ENCODE results near the gene KREMEN1.
"Not testable (repeated sequence)": the region's sequence is repeated elsewhere in the genome, so short reads cannot be mapped to it uniquely, and the experiment has no call there.

KREMEN1 gene

GRCh38 chr22:29032014-29032475 lies 40.8 kb upstream of the KREMEN1 start:
- WGBS, 2 experiments = 86% methylated on average over 8 of the region's 8 CpGs
- no peaks in the 10 kb centered on the region for H3K36me3 ChIP-seq (ENCODE audit: control insufficient read depth, insufficient read depth, low read length)
- H3K4me3 ChIP-seq (ENCODE audit: insufficient read depth, low read depth, low read length) = no peak overlapping the region
- H3K27ac ChIP-seq (ENCODE audit: insufficient read depth, low read depth, low read length, poor library complexity, severe bottlenecking) = peak overlapping the region; percentile 87
- H3K4me1 ChIP-seq (ENCODE audit: control insufficient read depth, insufficient read depth, low read length) = peaks cover 41% of the 10 kb centered on the region
- no peaks in the 10 kb centered on the region for H3K9me3 ChIP-seq (ENCODE audit: control insufficient read depth, low read length)
- H3K27me3 ChIP-seq (ENCODE audit: control insufficient read depth, insufficient read depth, low read length, poor library complexity, severe bottlenecking) = no peaks in the 10 kb centered on the region

GRCh38 chr22:29032584-29032983 lies 40.3 kb upstream of the KREMEN1 start:
- WGBS, 2 experiments = 92 to 94% methylated on average over 2 of the region's 2 CpGs

GRCh38 chr22:29037340-29037932 lies 35.4 kb upstream of the KREMEN1 start:
- peaks cover 9% of the 10 kb centered on the region for H3K4me1 ChIP-seq (ENCODE audit: control insufficient read depth, insufficient read depth, low read length)
- H3K36me3 ChIP-seq (ENCODE audit: control insufficient read depth, insufficient read depth, low read length) = no peaks in the 10 kb centered on the region
- H3K9me3 ChIP-seq (ENCODE audit: control insufficient read depth, low read length) = no peaks in the 10 kb centered on the region
- H3K4me3 ChIP-seq (ENCODE audit: insufficient read depth, low read depth, low read length) = no peak overlapping the region
- WGBS, 2 experiments = 93 to 95% methylated on average over 4 of the region's 4 CpGs
- no peak overlapping the region for H3K27ac ChIP-seq (ENCODE audit: insufficient read depth, low read depth, low read length, poor library complexity, severe bottlenecking)
- H3K27me3 ChIP-seq (ENCODE audit: control insufficient read depth, insufficient read depth, low read length, poor library complexity, severe bottlenecking) = no peaks in the 10 kb centered on the region

More at GRCh38 chr22:29032584-29032983, 40.3 kb upstream of the KREMEN1 start:
- Histone ChIP-seq H3K36me3 (ENCODE audit: control insufficient read depth, insufficient read depth, low read length) (no peaks in the 10 kb centered on the region), H3K4me1 (ENCODE audit: control insufficient read depth, insufficient read depth, low read length) (peaks cover 41% of the 10 kb centered on the region), H3K4me3 (ENCODE audit: insufficient read depth, low read depth, low read length) (no peak overlapping the region), H3K27ac (ENCODE audit: insufficient read depth, low read depth, low read length, poor library complexity, severe bottlenecking) (no peak overlapping the region), H3K27me3 (ENCODE audit: control insufficient read depth, insufficient read depth, low read length, poor library complexity, severe bottlenecking) (no peaks in the 10 kb centered on the region), H3K9me3 (ENCODE audit: control insufficient read depth, low read length) (no peaks in the 10 kb centered on the region)

GRCh38 chr22:29039148-29039547 lies 33.7 kb upstream of the KREMEN1 start:
- WGBS, 2 experiments = 91 to 92% methylated on average over 9 of the region's 9 CpGs
- H3K27me3 ChIP-seq (ENCODE audit: control insufficient read depth, insufficient read depth, low read length, poor library complexity, severe bottlenecking) = no peaks in the 10 kb centered on the region
- H3K36me3 ChIP-seq (ENCODE audit: control insufficient read depth, insufficient read depth, low read length) = peaks cover 7% of the 10 kb centered on the region
- H3K9me3 ChIP-seq (ENCODE audit: control insufficient read depth, low read length) = no peaks in the 10 kb centered on the region
- H3K4me3 ChIP-seq (ENCODE audit: insufficient read depth, low read depth, low read length) = no peak overlapping the region
- peaks cover 6% of the 10 kb centered on the region for H3K4me1 ChIP-seq (ENCODE audit: control insufficient read depth, insufficient read depth, low read length)
- H3K27ac ChIP-seq (ENCODE audit: insufficient read depth, low read depth, low read length, poor library complexity, severe bottlenecking) = no peak overlapping the region

GRCh38 chr22:29039684-29040083 lies 33.2 kb upstream of the KREMEN1 start:
- Histone ChIP-seq H3K27ac (ENCODE audit: insufficient read depth, low read depth, low read length, poor library complexity, severe bottlenecking) (peak overlapping the region; percentile 6), H3K36me3 (ENCODE audit: control insufficient read depth, insufficient read depth, low read length) (peaks cover 12% of the 10 kb centered on the region)
- not testable (repeated sequence) for H3K4me1 ChIP-seq (ENCODE audit: control insufficient read depth, insufficient read depth, low read length); H3K4me3 ChIP-seq (ENCODE audit: insufficient read depth, low read depth, low read length); H3K9me3 ChIP-seq (ENCODE audit: control insufficient read depth, low read length); H3K27me3 ChIP-seq (ENCODE audit: control insufficient read depth, insufficient read depth, low read length, poor library complexity, severe bottlenecking)
- 93 to 98% methylated on average over 4 of the region's 4 CpGs for WGBS, 2 experiments

GRCh38 chr22:29040385-29041275 lies 32.2 kb upstream of the KREMEN1 start:
- H3K27ac ChIP-seq (ENCODE audit: insufficient read depth, low read depth, low read length, poor library complexity, severe bottlenecking) = peak overlapping the region; percentile 6
- peaks cover 6% of the 10 kb centered on the region for H3K4me1 ChIP-seq (ENCODE audit: control insufficient read depth, insufficient read depth, low read length)
- H3K9me3 ChIP-seq (ENCODE audit: control insufficient read depth, low read length) = no peaks in the 10 kb centered on the region
- no peak overlapping the region for H3K4me3 ChIP-seq (ENCODE audit: insufficient read depth, low read depth, low read length)
- no peaks in the 10 kb centered on the region for H3K27me3 ChIP-seq (ENCODE audit: control insufficient read depth, insufficient read depth, low read length, poor library complexity, severe bottlenecking)
- H3K36me3 ChIP-seq (ENCODE audit: control insufficient read depth, insufficient read depth, low read length) = peaks cover 16% of the 10 kb centered on the region
- 64% methylated on average over 9 of the region's 9 CpGs for WGBS, 2 experiments

- no peaks in the 10 kb centered on the region for H3K27me3 ChIP-seq (ENCODE audit: control insufficient read depth, insufficient read depth, low read length, poor library complexity, severe bottlenecking)
- 96 to 100% methylated on average over 2 of the region's 2 CpGs for WGBS, 2 experiments
- no peaks in the 10 kb centered on the region for H3K9me3 ChIP-seq (ENCODE audit: control insufficient read depth, low read length)
- H3K27ac ChIP-seq (ENCODE audit: insufficient read depth, low read depth, low read length, poor library complexity, severe bottlenecking) = no peak overlapping the region
- H3K36me3 ChIP-seq (ENCODE audit: control insufficient read depth, insufficient read depth, low read length) = peaks cover 23% of the 10 kb centered on the region
- no peak overlapping the region for H3K4me3 ChIP-seq (ENCODE audit: insufficient read depth, low read depth, low read length)
- peaks cover 6% of the 10 kb centered on the region for H3K4me1 ChIP-seq (ENCODE audit: control insufficient read depth, insufficient read depth, low read length)
Observed at GRCh38 chr22:29041408-29041807, 31.4 kb upstream of the KREMEN1 start.

- no peak overlapping the region for H3K4me3 ChIP-seq (ENCODE audit: insufficient read depth, low read depth, low read length)
- H3K4me1 ChIP-seq (ENCODE audit: control insufficient read depth, insufficient read depth, low read length) = peaks cover 6% of the 10 kb centered on the region
- no peaks in the 10 kb centered on the region for H3K9me3 ChIP-seq (ENCODE audit: control insufficient read depth, low read length)
- H3K36me3 ChIP-seq (ENCODE audit: control insufficient read depth, insufficient read depth, low read length) = peaks cover 46% of the 10 kb centered on the region
- 94 to 95% methylated on average over 6 of the region's 7 CpGs for WGBS, 2 experiments
- no peak overlapping the region for H3K27ac ChIP-seq (ENCODE audit: insufficient read depth, low read depth, low read length, poor library complexity, severe bottlenecking)
- no peaks in the 10 kb centered on the region for H3K27me3 ChIP-seq (ENCODE audit: control insufficient read depth, insufficient read depth, low read length, poor library complexity, severe bottlenecking)
Observed at GRCh38 chr22:29043906-29044575, 28.8 kb upstream of the KREMEN1 start.

GRCh38 chr22:29044657-29045176 lies 28.1 kb upstream of the KREMEN1 start:
- no peaks in the 10 kb centered on the region for H3K27me3 ChIP-seq (ENCODE audit: control insufficient read depth, insufficient read depth, low read length, poor library complexity, severe bottlenecking)
- peaks cover 53% of the 10 kb centered on the region for H3K36me3 ChIP-seq (ENCODE audit: control insufficient read depth, insufficient read depth, low read length)
- whole genome bisulfite sequencing, 2 experiments = 94 to 95% methylated on average over 13 of the region's 13 CpGs
- H3K9me3 ChIP-seq (ENCODE audit: control insufficient read depth, low read length) = no peaks in the 10 kb centered on the region
- no peak overlapping the region for H3K27ac ChIP-seq (ENCODE audit: insufficient read depth, low read depth, low read length, poor library complexity, severe bottlenecking)
- H3K4me1 ChIP-seq (ENCODE audit: control insufficient read depth, insufficient read depth, low read length) = peaks cover 6% of the 10 kb centered on the region
- H3K4me3 ChIP-seq (ENCODE audit: insufficient read depth, low read depth, low read length) = no peak overlapping the region

All from ectodermal cell (in vitro differentiated cells).